HepG2 (cell line): ENCODE data around the gene PKD2L1. TPM values are rescaled to one million over a fixed set of nuclear protein-coding genes. Genes with fewer than 3 reads are reported as not detected.

ENCODE experiments used
- HOMEZ ChIP-seq: IDR thresholded peaks from 2 replicates; pipeline ENCODE4 v1.6.1; 2016; ENCODE audit warnings: low read depth
- ISL2 ChIP-seq: sonication (generic); formaldehyde crosslinking; IDR thresholded peaks from 2 replicates; pipeline ENCODE4 v1.5.0; 2020; ENCODE audit warnings: missing genetic modification reagents
- JDP2 ChIP-seq: sonication (generic); formaldehyde crosslinking; IDR thresholded peaks from 2 replicates; pipeline ENCODE4 v1.8.1; 2022; ENCODE audit warnings: missing genetic modification reagents, borderline replicate concordance
- LBX2 ChIP-seq: sonication (generic); formaldehyde crosslinking; IDR thresholded peaks from 2 replicates; pipeline ENCODE4 v1.5.0; 2020; ENCODE audit warnings: missing genetic modification reagents, mild to moderate bottlenecking, borderline replicate concordance
- MED8 ChIP-seq: sonication (generic); formaldehyde crosslinking; IDR thresholded peaks from 2 replicates; pipeline ENCODE4 v1.8.1; 2023; ENCODE audit warnings: mild to moderate bottlenecking, missing genetic modification reagents; ENCODE audit not compliant: insufficient replicate concordance
- TOE1 ChIP-seq: sonication (generic); formaldehyde crosslinking; IDR thresholded peaks from 2 replicates; pipeline ENCODE4 v1.4.0; 2020; ENCODE audit warnings: mild to moderate bottlenecking, missing genetic modification reagents
- ZBTB4 ChIP-seq: sonication (generic); formaldehyde crosslinking; IDR thresholded peaks from 2 replicates; pipeline ENCODE4 v1.4.0; 2020; ENCODE audit warnings: missing genetic modification reagents, mild to moderate bottlenecking, borderline replicate concordance
- ZBTB40 ChIP-seq, 2 experiments: fragments of 450-650 bp in 1 of 2; sonication (generic) in 1 of 2; formaldehyde crosslinking in 1 of 2; IDR thresholded peaks; 2 replicates each; pipeline versions ENCODE4 v1.6.1 to v1.8.0; 2016 to 2022; ENCODE audit warnings: antibody characterized with exemption in 1 of 2, mild to moderate bottlenecking in 1 of 2, missing genetic modification reagents in 1 of 2
- ZNF121 ChIP-seq: sonication (generic); formaldehyde crosslinking; IDR thresholded peaks from 2 replicates; pipeline ENCODE4 v1.5.0; 2020; ENCODE audit warnings: mild to moderate bottlenecking, missing genetic modification reagents
- ZNF256 ChIP-seq: sonication (generic); formaldehyde crosslinking; conservative IDR thresholded peaks from 2 replicates; pipeline ENCODE4 v1.4.0; 2020; ENCODE audit warnings: missing genetic modification reagents
- ZNF562 ChIP-seq: sonication (generic); formaldehyde crosslinking; IDR thresholded peaks from 2 replicates; pipeline ENCODE4 v1.8.0; 2022; ENCODE audit warnings: missing genetic modification reagents, borderline replicate concordance
- ZNF576 ChIP-seq: sonication (generic); formaldehyde crosslinking; IDR thresholded peaks from 2 replicates; pipeline ENCODE4 v1.4.0; 2020; ENCODE audit warnings: mild to moderate bottlenecking, missing genetic modification reagents
- ZNF605 ChIP-seq: sonication (generic); formaldehyde crosslinking; IDR thresholded peaks from 2 replicates; pipeline ENCODE4 v1.8.0; 2022; ENCODE audit warnings: mild to moderate bottlenecking, missing genetic modification reagents
- polyA plus RNA-seq, 8 experiments: library from polyadenylated mRNA; depleted of rRNA in 3 of 8; stranded (reverse) in 7 of 8; unstranded in 1 of 8; fragments of >200 nt; fragmentation: Illumina TruSeq in 4 of 8; extraction: Trizol in 4 of 8; gene quantifications; 2 replicates each; pipeline versions ENCODE4 v1.2.1 to v1.2.3, GENCODE V29; 2011 to 2016; ENCODE audit warnings: low read depth in 4 of 8, missing spikeins in 1 of 8, mixed read lengths in 1 of 8; ENCODE audit not compliant: insufficient read depth in 1 of 8
- total RNA-seq, 5 experiments: library from RNA; depleted of rRNA; stranded (reverse); fragments of >200 nt; fragmentation: Illumina TruSeq; extraction: Trizol; gene quantifications; 2 replicates each; pipeline ENCODE4 v1.2.3, GENCODE V29; 2016; ENCODE audit warnings: low read depth in 1 of 5

Gene PKD2L1
- total and polyA plus RNA-seq, 2 of the 13 experiments (the other 11 are each of a cell fraction or from before 2014, with no cell fraction given) = 0.07 to 0.15 TPM

GRCh38 chr10:100371482-100372027 is 41.5 kb upstream of the PKD2L1 start (continued):
- no peak for TF ChIP-seq ZBTB40 (IDR thresholded peaks at IDR 0.05)
- peak; percentile 68; the same call in 1 of the 2 replicates for TF ChIP-seq ZBTB40 (CRISPR knock-in tag; IDR thresholded peaks at IDR 0.05)
- no peak for TF ChIP-seq ZNF562 (CRISPR knock-in tag)
- peak; percentile 64 for TF ChIP-seq MED8 (CRISPR knock-in tag)
- no peak for TF ChIP-seq LBX2
- peak; percentile 60; the same call in 1 of the 2 replicates for TF ChIP-seq ZNF121 (CRISPR knock-in tag)
- TF ChIP-seq HOMEZ (CRISPR knock-in tag) = no peak
- TF ChIP-seq ISL2 (CRISPR knock-in tag) = peak; percentile 45; the same call in 1 of the 2 replicates
- no peak for TF ChIP-seq JDP2 (CRISPR knock-in tag)
- no peak for TF ChIP-seq ZBTB4 (CRISPR knock-in tag)
- peak; percentile 18; the same call in 1 of the 2 replicates for TF ChIP-seq ZNF605 (CRISPR knock-in tag)
- no peak for TF ChIP-seq ZNF256 (CRISPR knock-in tag)
- no peak for TF ChIP-seq ZNF576 (CRISPR knock-in tag)
- TF ChIP-seq TOE1 (CRISPR knock-in tag) = no peak
